GM19193 (cell line): ENCODE measurements around the gene ATXN10.

Experiments
- POLR2A ChIP-seq: IDR thresholded peaks from 4 replicates; pipeline ENCODE4 v1.6.1; 2011; ENCODE audit not compliant: insufficient read depth, insufficient read length; ENCODE audit errors: extremely low read depth

ATXN10 gene

GRCh38 chr22:45709866-45710265, 38.2 kb downstream of the ATXN10 start:
- TF ChIP-seq POLR2A, result no peak

- no peak for TF ChIP-seq POLR2A
Measured at GRCh38 chr22:45710469-45710868, 38.8 kb downstream of the ATXN10 start.

GRCh38 chr22:45717789-45718188, 46.2 kb downstream of the ATXN10 start:
- TF ChIP-seq POLR2A, result no peak

- no peak for TF ChIP-seq POLR2A
Measured at GRCh38 chr22:45718391-45718790, 46.8 kb downstream of the ATXN10 start.

- TF ChIP-seq POLR2A, result no peak
Measured at GRCh38 chr22:45720839-45721378, 49.3 kb downstream of the ATXN10 start.

GRCh38 chr22:45722006-45722405, 50.4 kb downstream of the ATXN10 start:
- TF ChIP-seq POLR2A, result no peak

GRCh38 chr22:45726081-45726480, 54.4 kb downstream of the ATXN10 start:
- no peak for TF ChIP-seq POLR2A

- no peak for TF ChIP-seq POLR2A
Measured at GRCh38 chr22:45731041-45731797, 59.6 kb downstream of the ATXN10 start.

- TF ChIP-seq POLR2A, result no peak
Measured at GRCh38 chr22:45731798-45732495, 60.3 kb downstream of the ATXN10 start.

GRCh38 chr22:45735273-45735672, 63.6 kb downstream of the ATXN10 start:
- TF ChIP-seq POLR2A, result no peak

GRCh38 chr22:45738206-45738605, 66.6 kb downstream of the ATXN10 start:
- TF ChIP-seq POLR2A, result no peak

GRCh38 chr22:45740236-45740635, 68.6 kb downstream of the ATXN10 start:
- no peak for TF ChIP-seq POLR2A

- no peak for TF ChIP-seq POLR2A
Measured at GRCh38 chr22:45742866-45743450, 71.3 kb downstream of the ATXN10 start.

GRCh38 chr22:45743687-45744086, 72.1 kb downstream of the ATXN10 start:
- TF ChIP-seq POLR2A, result no peak

- TF ChIP-seq POLR2A, result no peak
Measured at GRCh38 chr22:45744442-45744841, 72.8 kb downstream of the ATXN10 start.
